ENCODE results near the gene ADAP1.

ADAP1 gene

GRCh38 chr7:863106-863505 lies 91.4 kb downstream of the ADAP1 start:
- no peak for DNase-seq (ENCODE audit: low read depth in 2 of 2)

DNA sequence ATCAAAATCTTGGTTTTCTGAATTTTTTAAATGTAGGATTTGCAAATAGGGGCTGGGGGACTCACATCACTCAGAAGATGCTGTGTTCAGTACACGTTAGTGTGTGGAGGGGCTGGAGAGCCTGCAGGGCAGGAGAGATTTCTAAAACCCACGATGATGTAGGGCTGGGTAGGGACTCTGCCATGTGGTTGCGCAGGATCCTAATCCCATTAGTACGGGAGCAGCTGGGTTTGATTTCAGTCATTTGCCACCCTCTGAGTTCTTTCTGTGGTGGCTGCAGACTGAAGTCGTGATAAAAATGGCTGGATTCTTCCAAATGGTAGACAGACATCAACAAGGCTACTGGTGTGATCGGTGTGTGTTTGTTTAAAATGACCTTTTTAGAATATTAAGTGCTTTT lies 92.3 kb downstream of the ADAP1 start:
- no peak for DNase-seq (ENCODE audit: low read depth in 2 of 2)

DNA sequence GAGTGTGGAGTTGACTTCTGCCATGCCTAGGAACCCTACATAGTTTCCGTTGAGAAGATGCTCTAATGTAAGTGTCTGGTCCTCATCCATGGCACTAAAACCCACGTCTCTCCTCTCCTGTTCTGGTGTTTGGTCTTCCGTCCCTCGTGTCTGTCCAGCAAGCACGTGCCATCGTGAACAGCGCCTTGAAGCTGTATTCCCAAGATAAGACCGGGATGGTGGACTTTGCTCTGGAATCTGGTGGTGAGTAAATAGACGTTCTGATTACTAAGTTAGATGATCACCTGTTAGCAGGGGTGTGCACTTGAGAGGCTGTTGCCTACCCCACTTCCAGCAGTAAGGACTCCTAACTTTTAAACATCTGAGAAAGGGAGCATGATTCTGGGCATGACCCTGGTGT lies 93.3 kb downstream of the ADAP1 start:
- no peak for DNase-seq (ENCODE audit: low read depth in 2 of 2)

- no peak for DNase-seq (ENCODE audit: low read depth in 2 of 2)
These were observed 94.3 kb downstream of the ADAP1 start for GRCh38 chr7:860149-860548.

DNA sequence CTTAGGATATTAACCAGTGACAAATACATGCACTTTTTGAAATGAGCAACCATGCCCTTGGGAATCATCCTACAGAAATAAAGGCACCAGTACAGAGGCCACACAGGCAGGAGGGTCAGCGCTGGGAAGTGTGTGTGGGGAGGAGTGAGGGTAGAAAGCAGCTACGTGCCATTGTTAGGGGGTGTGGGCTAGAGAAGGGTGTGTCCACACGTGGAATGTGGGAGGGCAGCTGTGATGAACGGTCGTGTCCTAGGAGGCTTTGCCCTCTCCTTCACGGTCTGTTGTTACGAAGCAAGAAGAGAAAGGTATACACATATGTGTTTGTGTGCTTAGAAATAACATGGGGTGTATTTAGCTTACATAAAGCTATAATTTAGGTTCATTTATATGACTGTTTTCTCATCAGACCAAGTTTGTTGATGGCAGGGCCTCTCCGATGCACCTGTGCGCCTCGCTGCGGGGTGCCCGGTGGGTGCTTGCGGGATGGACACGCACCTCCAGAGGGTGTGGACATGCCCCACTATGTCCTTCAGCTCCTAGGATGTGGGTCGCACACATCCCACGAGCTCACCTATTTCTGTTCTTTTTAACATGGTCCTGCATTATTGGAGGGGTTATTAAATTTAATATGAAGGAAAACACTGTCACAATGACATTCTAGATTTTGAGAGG lies 95.0 kb downstream of the ADAP1 start:
- DNase-seq (ENCODE audit: low read depth in 2 of 2): no peak

DNA sequence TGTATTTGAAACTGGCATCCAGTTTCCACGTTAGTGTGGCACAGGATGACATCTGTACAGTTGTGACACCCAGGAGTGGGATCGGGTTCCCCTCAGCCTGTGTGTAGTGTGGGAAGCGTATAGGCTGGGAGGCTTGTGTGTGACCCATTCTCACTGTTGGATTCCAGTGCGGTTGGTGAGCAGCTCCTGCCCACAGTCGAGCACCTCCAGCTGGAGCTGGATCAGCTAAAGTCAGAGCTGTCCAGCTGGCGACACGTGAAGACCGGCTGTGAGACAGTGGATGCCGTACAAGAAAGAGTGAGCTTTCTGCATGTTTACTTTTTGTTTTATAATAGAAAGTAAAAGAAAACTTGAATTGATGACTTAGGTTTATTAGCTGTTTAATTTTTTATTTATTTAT lies 96.8 kb downstream of the ADAP1 start:
- DNase-seq (ENCODE audit: low read depth in 2 of 2): no peak

DNA sequence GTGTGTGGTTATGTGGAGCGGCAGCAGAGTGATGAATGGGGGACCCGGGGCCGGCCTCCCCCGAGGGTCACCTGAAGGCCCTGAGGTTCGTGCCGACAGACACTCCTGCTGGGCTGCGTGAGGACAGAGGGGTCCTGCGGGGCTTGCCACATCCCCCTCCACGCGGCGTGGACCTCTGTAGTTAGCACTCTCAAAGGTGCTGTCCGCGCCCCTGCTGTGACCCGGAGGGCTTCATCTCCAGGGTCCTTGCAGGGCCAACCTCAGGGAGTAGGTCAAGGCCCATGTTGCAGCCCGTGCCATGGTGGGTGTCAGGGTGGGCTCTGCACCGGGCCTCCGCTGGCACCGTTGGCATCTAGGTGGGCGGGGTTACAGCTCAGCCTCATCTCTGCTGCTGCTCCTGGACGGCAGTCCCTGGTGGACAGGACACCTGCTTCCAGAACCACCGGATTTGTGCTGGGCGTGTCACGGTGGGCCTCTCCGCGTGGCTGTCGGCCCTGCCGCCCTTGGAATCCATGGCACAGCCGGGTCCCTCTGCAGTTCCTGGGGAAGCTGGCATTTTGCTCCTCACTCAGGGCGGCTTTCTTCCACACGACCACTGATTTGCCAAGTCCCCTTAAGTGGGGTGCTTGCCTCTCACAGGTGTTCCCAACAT lies 97.9 kb downstream of the ADAP1 start:
- DNase-seq (ENCODE audit: low read depth in 2 of 2): no peak

- DNase-seq (ENCODE audit: low read depth in 2 of 2): no peak
These were observed 98.7 kb downstream of the ADAP1 start for GRCh38 chr7:855686-856369.

GRCh38 chr7:854118-854775 lies 100.2 kb downstream of the ADAP1 start:
- DNase-seq (ENCODE audit: low read depth in 2 of 2): no peak

DNA sequence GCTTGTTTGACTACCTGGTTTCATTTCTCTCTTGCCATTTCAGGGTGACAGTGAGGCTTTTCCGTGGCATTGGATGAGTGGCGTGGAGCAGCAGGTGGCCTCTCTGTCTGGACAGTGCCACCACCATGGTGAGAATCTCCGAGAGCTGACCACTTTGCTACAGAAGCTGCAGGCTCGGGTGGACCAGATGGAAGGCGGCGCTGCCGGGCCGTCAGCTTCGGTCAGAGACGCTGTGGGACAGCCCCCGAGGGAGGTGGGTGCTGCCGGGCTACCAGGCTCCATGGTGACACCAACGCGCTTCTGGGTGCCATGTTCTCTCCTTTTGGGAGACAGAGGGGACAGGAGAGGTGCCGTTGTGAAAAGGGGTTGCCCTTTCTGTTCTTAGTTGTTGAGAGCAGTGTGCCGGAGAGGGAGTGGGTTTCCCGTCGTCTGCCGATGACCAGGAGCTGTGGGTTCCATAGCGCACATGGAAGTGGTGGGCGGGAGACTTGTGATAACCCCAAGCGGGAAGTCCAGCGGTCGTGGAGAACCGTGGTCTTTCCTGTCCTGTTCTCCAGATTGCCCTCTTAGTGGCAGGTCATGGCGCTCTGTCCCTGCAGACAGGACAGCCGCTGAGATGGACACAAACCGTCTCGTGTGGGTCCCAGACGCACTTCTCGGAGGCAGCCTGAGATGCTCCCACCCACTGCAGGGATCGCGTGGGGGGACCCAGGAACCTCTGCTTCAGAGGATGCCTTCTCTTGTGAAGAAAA lies 100.9 kb downstream of the ADAP1 start:
- DNase-seq (ENCODE audit: low read depth in 2 of 2): no peak

DNA sequence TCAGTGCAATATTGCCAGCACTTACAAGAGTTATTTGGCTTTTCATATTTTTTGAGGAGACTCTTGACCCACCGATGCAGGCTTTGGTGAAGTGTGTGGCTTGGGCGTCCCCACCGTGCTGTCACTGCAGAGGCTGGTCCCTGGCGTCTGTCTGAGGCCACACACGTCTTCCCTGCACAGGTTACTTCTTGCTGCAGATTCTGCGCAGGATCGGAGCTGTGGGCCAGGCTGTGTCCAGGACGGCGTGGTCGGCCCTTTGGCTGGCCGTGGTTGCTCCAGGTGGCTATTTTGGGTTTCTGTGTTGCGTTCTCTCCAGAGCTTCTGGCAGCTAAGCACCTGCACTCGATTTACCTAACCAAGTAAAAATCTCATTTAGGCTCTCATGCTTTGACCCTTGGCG lies 103.3 kb downstream of the ADAP1 start:
- no peak for DNase-seq (ENCODE audit: low read depth in 2 of 2)

GRCh38 chr7:849781-850180 lies 104.7 kb downstream of the ADAP1 start:
- no peak for DNase-seq (ENCODE audit: low read depth in 2 of 2)

- DNase-seq (ENCODE audit: low read depth in 2 of 2): no peak
These were observed 105.3 kb downstream of the ADAP1 start for GRCh38 chr7:849145-849544.

All from stimulated activated CD8-positive, alpha-beta memory T cell treated with anti-CD3 and anti-CD28 coated beads, Interleukin-15, amount 100 ng/mL, for 48 hours (primary cell).